Large intestine (tissue), 3 donors: ENCODE measurements around the gene DLG3. TPM values are rescaled to one million over a fixed set of nuclear protein-coding genes. Genes with fewer than 3 reads are reported as not detected.
A peak's percentile ranks its signal among the peaks of the same experiment; 100 is the strongest.
"Not testable (repeated sequence)": the region's sequence is repeated elsewhere in the genome, so short reads cannot be mapped to it uniquely, and the experiment has no call there.

Experiments used
- DNase-seq, 2 donors: peaks; one replicate each; pipeline versions ENCODE4 v3.0.0 to v3.0.0-alpha.2; 2013
- H3K27ac ChIP-seq: one replicate; pipeline ENCODE4 v1.5.1; 2013; ENCODE audit warnings: low read length
- H3K27me3 ChIP-seq: 2 replicates; pipeline ENCODE4 v1.6.1; 2013; ENCODE audit warnings: low read length; ENCODE audit not compliant: control insufficient read depth, insufficient read depth
- H3K36me3 ChIP-seq: 2 replicates; pipeline ENCODE4 v1.6.1; 2013; ENCODE audit warnings: low read length; ENCODE audit not compliant: control insufficient read depth, insufficient read depth
- H3K4me1 ChIP-seq: one replicate; pipeline ENCODE4 v1.6.1; 2013; ENCODE audit warnings: low read length; ENCODE audit not compliant: control insufficient read depth, insufficient read depth
- H3K4me3 ChIP-seq: one replicate; pipeline ENCODE4 v1.5.1; 2013; ENCODE audit warnings: low read length
- H3K9me3 ChIP-seq: one replicate; pipeline ENCODE4 v1.6.1; 2013; ENCODE audit warnings: mild to moderate bottlenecking, low read depth, low read length, moderate library complexity; ENCODE audit not compliant: control insufficient read depth
- WGBS: methylation state at CpG from one replicate; pipeline ENCODE4 v1.1.5; 2013; ENCODE audit warnings: low lambda C conversion rate; ENCODE audit not compliant: insufficient coverage; 5-methylcytosine and 5-hydroxymethylcytosine counted together
- polyA plus RNA-seq: library from polyadenylated mRNA; unstranded; fragments of 120-200 nt; gene quantifications from one replicate; pipeline ENCODE4 v1.2.1, GENCODE V29; 2013

The DLG3 gene
- polyA plus RNA-seq, 1 donor = 37.4 TPM

- H3K27ac ChIP-seq, DNase-seq, H3K27me3 ChIP-seq, H3K4me3 ChIP-seq, H3K9me3 ChIP-seq, H3K36me3 ChIP-seq, H3K4me1 ChIP-seq: not testable (repeated sequence)
- no CpG with 5 or more reads among the region's 1 CpG for WGBS
Measured at GRCh38 chrX:70515692-70516091, 71.1 kb downstream of the DLG3 start.

- Histone ChIP-seq H3K4me1 (no peaks in the 10 kb centered on the region), H3K27ac (no peak overlapping the region), H3K9me3 (no peaks in the 10 kb centered on the region), H3K36me3 (no peaks in the 10 kb centered on the region), H3K27me3 (no peaks in the 10 kb centered on the region), H3K4me3 (no peak overlapping the region)
- no CpG with 5 or more reads among the region's 8 CpGs for WGBS
- DNase-seq = peak in 1 of 2 donors; percentile 38
Measured at GRCh38 chrX:70525733-70526132, 81.1 kb downstream of the DLG3 start.

GRCh38 chrX:70527053-70527452 lies 82.4 kb downstream of the DLG3 start:
- Histone ChIP-seq H3K27me3 (no peaks in the 10 kb centered on the region), H3K36me3 (no peaks in the 10 kb centered on the region), H3K4me3 (no peak overlapping the region), H3K27ac (no peak overlapping the region), H3K4me1 (no peaks in the 10 kb centered on the region), H3K9me3 (no peaks in the 10 kb centered on the region)
- no peak for DNase-seq

- 60% methylated on average over 1 of the region's 3 CpGs for WGBS
- Histone ChIP-seq H3K27ac (no peak overlapping the region), H3K27me3 (no peaks in the 10 kb centered on the region), H3K9me3 (no peaks in the 10 kb centered on the region), H3K4me3 (no peak overlapping the region), H3K4me1 (no peaks in the 10 kb centered on the region), H3K36me3 (no peaks in the 10 kb centered on the region)
- no peak for DNase-seq
Measured at GRCh38 chrX:70527610-70528345, 83.1 kb downstream of the DLG3 start.

GRCh38 chrX:70535198-70535597 lies 90.6 kb downstream of the DLG3 start:
- H3K4me3 ChIP-seq = no peak overlapping the region
- WGBS = no CpG with 5 or more reads among the region's 1 CpG
- H3K9me3 ChIP-seq = no peaks in the 10 kb centered on the region
- H3K36me3 ChIP-seq = no peaks in the 10 kb centered on the region
- DNase-seq = no peak
- no peaks in the 10 kb centered on the region for H3K27me3 ChIP-seq
- H3K4me1 ChIP-seq = no peaks in the 10 kb centered on the region
- no peak overlapping the region for H3K27ac ChIP-seq

GRCh38 chrX:70549429-70549828 lies 104.8 kb downstream of the DLG3 start:
- no peaks in the 10 kb centered on the region for H3K27me3 ChIP-seq
- H3K36me3 ChIP-seq = no peaks in the 10 kb centered on the region
- no peaks in the 10 kb centered on the region for H3K9me3 ChIP-seq
- WGBS = no CpG with 5 or more reads among the region's 3 CpGs
- peaks cover 3% of the 10 kb centered on the region for H3K4me1 ChIP-seq
- DNase-seq = no peak
- no peak overlapping the region for H3K27ac ChIP-seq
- no peak overlapping the region for H3K4me3 ChIP-seq

- Histone ChIP-seq H3K9me3 (no peaks in the 10 kb centered on the region), H3K4me1 (peaks cover 3% of the 10 kb centered on the region), H3K27me3 (no peaks in the 10 kb centered on the region), H3K36me3 (no peaks in the 10 kb centered on the region), H3K4me3 (no peak overlapping the region), H3K27ac (no peak overlapping the region)
- no peak for DNase-seq
- WGBS = 20% methylated on average over 1 of the region's 7 CpGs
Measured at GRCh38 chrX:70552130-70552704, 107.6 kb downstream of the DLG3 start.

GRCh38 chrX:70553516-70553915 lies 108.9 kb downstream of the DLG3 start:
- Histone ChIP-seq H3K4me3 (no peak overlapping the region), H3K36me3 (no peaks in the 10 kb centered on the region), H3K4me1 (peaks cover 3% of the 10 kb centered on the region), H3K27me3 (no peaks in the 10 kb centered on the region), H3K27ac (no peak overlapping the region), H3K9me3 (no peaks in the 10 kb centered on the region)
- WGBS = no CpG with 5 or more reads among the region's 1 CpG
- peak in 1 of 2 donors; percentile 19 for DNase-seq

- Histone ChIP-seq H3K9me3 (no peaks in the 10 kb centered on the region), H3K36me3 (no peaks in the 10 kb centered on the region), H3K4me3 (no peak overlapping the region), H3K27me3 (no peaks in the 10 kb centered on the region), H3K27ac (no peak overlapping the region), H3K4me1 (peaks cover 3% of the 10 kb centered on the region)
- peak in 1 of 2 donors; percentile 10 for DNase-seq
- 33% methylated on average over 1 of the region's 2 CpGs for WGBS
Measured at GRCh38 chrX:70554081-70554480, 109.4 kb downstream of the DLG3 start.

- no peak overlapping the region for H3K27ac ChIP-seq
- no peak for DNase-seq
- H3K9me3 ChIP-seq = no peaks in the 10 kb centered on the region
- no peak overlapping the region for H3K4me3 ChIP-seq
- peaks cover 3% of the 10 kb centered on the region for H3K4me1 ChIP-seq
- 57% methylated on average over 1 of the region's 2 CpGs for WGBS
- no peaks in the 10 kb centered on the region for H3K36me3 ChIP-seq
- no peaks in the 10 kb centered on the region for H3K27me3 ChIP-seq
Measured at GRCh38 chrX:70554523-70554922, 109.9 kb downstream of the DLG3 start.

- Histone ChIP-seq H3K27ac (no peak overlapping the region), H3K36me3 (no peaks in the 10 kb centered on the region), H3K9me3 (no peaks in the 10 kb centered on the region), H3K27me3 (no peaks in the 10 kb centered on the region), H3K4me3 (no peak overlapping the region), H3K4me1 (peaks cover 3% of the 10 kb centered on the region)
- DNase-seq = no peak
- WGBS = no CpG with 5 or more reads among the region's 5 CpGs
Measured at GRCh38 chrX:70554948-70555347, 110.3 kb downstream of the DLG3 start.
